Measurements from ENCODE around the gene LIMCH1. TPM values are rescaled to one million over a fixed set of nuclear protein-coding genes. Genes with fewer than 3 reads are reported as not detected.

The LIMCH1 gene
- total and polyA plus RNA-seq, 11 donors, result 50.9 to 345 (median 233) TPM

DNA sequence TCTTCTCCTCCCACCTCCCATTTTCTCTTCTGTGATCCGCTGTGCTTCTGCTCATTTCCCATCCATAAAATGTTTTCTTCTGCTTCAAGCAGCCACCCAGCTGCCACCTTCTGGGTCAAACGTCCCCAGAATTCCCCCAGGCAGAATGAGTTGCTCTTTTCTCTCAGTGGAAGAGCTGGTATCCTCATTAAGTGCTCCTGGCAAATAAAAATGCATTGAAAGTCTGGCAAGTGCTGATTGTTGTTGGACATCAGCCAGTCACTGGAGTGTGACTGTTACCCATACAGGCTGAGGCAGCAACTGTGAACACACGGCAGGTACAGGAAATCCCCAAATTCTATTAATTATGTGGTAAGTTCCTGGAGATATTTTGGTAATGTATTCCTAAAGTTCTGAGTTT lies 52.6 kb downstream of the LIMCH1 start:
- TF ChIP-seq, protein P1, sequence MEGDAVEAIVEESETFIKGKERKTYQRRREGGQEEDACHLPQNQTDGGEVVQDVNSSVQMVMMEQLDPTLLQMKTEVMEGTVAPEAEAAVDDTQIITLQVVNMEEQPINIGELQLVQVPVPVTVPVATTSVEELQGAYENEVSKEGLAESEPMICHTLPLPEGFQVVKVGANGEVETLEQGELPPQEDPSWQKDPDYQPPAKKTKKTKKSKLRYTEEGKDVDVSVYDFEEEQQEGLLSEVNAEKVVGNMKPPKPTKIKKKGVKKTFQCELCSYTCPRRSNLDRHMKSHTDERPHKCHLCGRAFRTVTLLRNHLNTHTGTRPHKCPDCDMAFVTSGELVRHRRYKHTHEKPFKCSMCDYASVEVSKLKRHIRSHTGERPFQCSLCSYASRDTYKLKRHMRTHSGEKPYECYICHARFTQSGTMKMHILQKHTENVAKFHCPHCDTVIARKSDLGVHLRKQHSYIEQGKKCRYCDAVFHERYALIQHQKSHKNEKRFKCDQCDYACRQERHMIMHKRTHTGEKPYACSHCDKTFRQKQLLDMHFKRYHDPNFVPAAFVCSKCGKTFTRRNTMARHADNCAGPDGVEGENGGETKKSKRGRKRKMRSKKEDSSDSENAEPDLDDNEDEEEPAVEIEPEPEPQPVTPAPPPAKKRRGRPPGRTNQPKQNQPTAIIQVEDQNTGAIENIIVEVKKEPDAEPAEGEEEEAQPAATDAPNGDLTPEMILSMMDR (IDR thresholded peaks at IDR 0.05), result no peak
- no peak for TF ChIP-seq POLR2A (IDR thresholded peaks at IDR 0.05)
- Histone ChIP-seq H3K27ac (peak overlapping the region in 9 of 12 donors; percentile 29 to 65 (median 54)), H3K36me3 (no peaks in the 10 kb centered on the region), H3K9me3 (no peaks in the 10 kb centered on the region), H3K27me3 (no peaks in the 10 kb centered on the region), H3K4me3 (no peak overlapping the region), H3K4me1 (peaks cover 6 to 93% (median 49%) of the 10 kb centered on the region in 12 donors)
- 22 to 29% (median 24%) methylated on average over 3 of the region's 3 CpGs for whole genome bisulfite sequencing, 4 donors
- ATAC-seq, result peak; percentile 43 to 79 (median 54)
- intact Hi-C loops (cut with DNase I), result no loop called here
- DNase-seq, result peak in 3 of 5 donors; percentile 46 to 55 (median 50)

DNA sequence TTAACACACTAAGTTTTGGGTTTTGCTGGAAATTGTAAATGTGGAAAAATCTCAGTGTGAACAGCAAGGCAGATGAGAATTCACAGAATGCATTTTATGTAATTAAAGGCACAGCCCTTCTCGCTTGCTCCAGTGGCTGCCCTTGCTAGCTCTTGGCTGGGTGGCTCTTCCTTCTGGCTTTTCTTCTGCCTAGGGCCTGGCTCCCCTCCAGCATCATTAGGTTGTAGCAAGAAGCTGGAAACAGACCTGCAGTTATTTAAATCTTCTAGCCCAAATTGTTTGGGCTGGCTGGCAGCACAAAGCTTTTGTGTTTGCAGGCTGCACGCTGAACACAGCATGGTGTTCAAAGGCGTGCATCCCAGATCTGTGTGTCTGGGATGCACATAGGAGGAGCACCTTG lies 56.5 kb downstream of the LIMCH1 start:
- Histone ChIP-seq H3K4me1 (peaks cover 0 to 75% (median 42%) of the 10 kb centered on the region in 12 donors), H3K27me3 (no peaks in the 10 kb centered on the region)
- intact Hi-C loops (cut with DNase I), result no loop called here

DNA sequence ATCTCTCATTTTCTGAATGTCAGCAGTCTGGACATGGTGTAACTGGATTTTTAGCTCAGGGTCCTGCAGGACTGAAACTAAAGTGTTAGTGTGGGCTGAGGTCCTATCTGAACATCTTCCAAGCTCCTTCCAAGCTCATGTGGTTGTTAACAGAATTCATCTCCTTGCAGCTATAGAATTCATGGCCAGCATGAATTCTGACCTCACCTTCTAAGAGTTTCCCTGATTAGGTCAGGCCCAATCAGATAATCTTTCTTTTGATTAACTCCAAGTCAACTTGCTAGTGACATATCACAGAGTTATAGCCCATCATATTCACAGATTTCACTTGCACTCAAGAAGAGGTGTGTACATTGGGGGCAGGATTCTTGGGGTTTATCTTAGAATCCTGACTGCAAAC lies 59.5 kb downstream of the LIMCH1 start:
- H3K27me3 ChIP-seq, result no peaks in the 10 kb centered on the region
- no peak for TF ChIP-seq POLR2A (IDR thresholded peaks at IDR 0.05)
- TF ChIP-seq, protein P1 (IDR thresholded peaks at IDR 0.05), result no peak
- H3K36me3 ChIP-seq, result peaks cover 0 to 6% (median 0%) of the 10 kb centered on the region in 9 donors
- H3K4me1 ChIP-seq, result peaks cover 0 to 67% (median 39%) of the 10 kb centered on the region in 12 donors
- H3K9me3 ChIP-seq, result no peaks in the 10 kb centered on the region
- ATAC-seq, result no peak
- no peak for DNase-seq
- no peak overlapping the region for H3K4me3 ChIP-seq
- intact Hi-C loops (cut with DNase I), result no loop called here
- no peak overlapping the region for H3K27ac ChIP-seq

More for the DNA sequence above, 56.5 kb downstream of the LIMCH1 start:
- H3K4me3 ChIP-seq, result no peak overlapping the region
- no peaks in the 10 kb centered on the region for H3K9me3 ChIP-seq
- peak; percentile 42 to 59 (median 51) for DNase-seq
- WGBS, 4 donors, result 24 to 52% (median 41%) methylated on average over 3 of the region's 3 CpGs
- TF ChIP-seq, protein P1 (IDR thresholded peaks at IDR 0.05), result no peak
- no peak for TF ChIP-seq POLR2A (IDR thresholded peaks at IDR 0.05)
- ATAC-seq, result peak in 3 of 4 donors; percentile 14 to 44 (median 30)
- H3K36me3 ChIP-seq, result peaks cover 0 to 6% (median 0%) of the 10 kb centered on the region in 9 donors
- no peak overlapping the region for H3K27ac ChIP-seq

DNA sequence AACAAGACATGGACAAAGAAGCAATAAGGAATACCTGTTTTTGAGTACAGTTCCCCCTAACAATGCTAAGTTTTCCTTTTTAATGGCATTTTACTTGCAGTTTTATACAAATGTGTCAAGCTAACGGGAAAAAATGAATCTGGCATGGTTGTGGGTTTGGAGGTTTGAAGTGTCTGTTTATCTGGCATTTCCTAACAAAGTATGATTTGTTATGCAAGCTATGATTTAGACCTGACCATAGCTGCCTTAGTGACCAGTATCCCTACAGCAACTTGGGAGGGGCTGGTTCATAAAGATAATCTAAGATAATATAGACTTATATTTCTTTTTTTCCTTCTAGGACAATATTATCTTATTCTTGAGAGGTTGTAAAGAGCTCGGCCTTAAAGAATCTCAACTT lies 60.6 kb downstream of the LIMCH1 start:
- peaks cover 0 to 68% (median 39%) of the 10 kb centered on the region in 12 donors for H3K4me1 ChIP-seq
- 48 to 58% (median 52%) methylated on average over 2 of the region's 2 CpGs for WGBS, 4 donors

More for the DNA sequence above, 60.6 kb downstream of the LIMCH1 start:
- Histone ChIP-seq H3K9me3 (no peaks in the 10 kb centered on the region), H3K27ac (no peak overlapping the region), H3K27me3 (no peaks in the 10 kb centered on the region), H3K36me3 (peaks cover 0 to 6% (median 0%) of the 10 kb centered on the region in 9 donors), H3K4me3 (no peak overlapping the region)
- no peak for DNase-seq
- no peak for TF ChIP-seq POLR2A (IDR thresholded peaks at IDR 0.05)
- TF ChIP-seq, protein P1 (IDR thresholded peaks at IDR 0.05), result no peak
- intact Hi-C loops (cut with DNase I), result no loop called here
- ATAC-seq, result no peak
